NT2/D1 (cell line): ENCODE results near the gene BBS10.

ENCODE experiments used
- SUZ12 ChIP-seq: IDR thresholded peaks from 2 replicates; pipeline ENCODE4 v1.6.1; 2011; ENCODE audit not compliant: insufficient read length, insufficient read depth; ENCODE audit errors: extremely low read depth
- YY1 ChIP-seq: IDR thresholded peaks from 2 replicates; pipeline ENCODE4 v1.6.1; 2011; ENCODE audit not compliant: insufficient read length, insufficient read depth
- ZNF274 ChIP-seq: IDR thresholded peaks from 2 replicates; pipeline ENCODE4 v1.6.1; 2011; ENCODE audit warnings: mild to moderate bottlenecking, low read depth, low read length

DNA sequence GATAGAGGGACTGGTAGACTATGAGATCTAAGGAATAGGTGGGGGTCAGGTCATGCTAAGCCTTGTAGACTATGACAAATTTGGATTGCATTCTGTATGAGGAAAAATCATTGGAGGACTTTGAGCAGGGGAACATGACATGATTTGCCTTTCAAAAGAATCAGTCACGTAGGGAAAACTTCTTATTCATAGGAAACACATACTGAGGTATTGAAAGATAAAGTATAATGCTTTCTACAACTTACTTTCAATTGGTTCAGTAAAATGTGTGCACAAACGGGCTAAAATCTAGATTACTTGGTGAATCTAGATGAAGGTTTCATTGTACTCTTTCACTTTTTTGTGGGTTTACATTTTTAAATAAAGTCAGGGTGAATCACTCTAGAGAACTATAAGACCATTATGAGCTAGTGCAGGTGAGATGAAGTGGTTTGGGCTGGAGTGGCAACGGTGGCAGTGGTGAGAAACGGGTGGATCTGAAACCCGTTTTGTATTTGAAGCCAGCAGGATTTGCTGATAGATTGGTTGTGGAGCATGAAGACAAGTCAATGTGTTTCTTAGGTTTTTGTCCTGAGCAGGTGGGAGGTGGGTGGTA is 6.7 kb downstream of the BBS10 start:
- no peak for TF ChIP-seq YY1
- TF ChIP-seq SUZ12, result no peak
- TF ChIP-seq ZNF274, result no peak
